ENCODE results near the gene FBXO24. TPM values are rescaled to one million over a fixed set of nuclear protein-coding genes. Genes with fewer than 3 reads are reported as not detected.

Gene FBXO24
- total and polyA plus RNA-seq, 9 of the 15 experiments (the other 6 are each of a cell fraction or from before 2014, with no cell fraction given) = 0.17 to 0.95 (median 0.50) TPM

GRCh38 chr7:100585511-100586265 is 440 bp upstream of the FBXO24 start, which contains the start of gene LRCH4 (continued):
- no peak for TF ChIP-seq E4F1 (CRISPR knock-in tag; IDR thresholded peaks at IDR 0.05; ENCODE audit: borderline replicate concordance)
- TF ChIP-seq CBX2 (IDR thresholded peaks at IDR 0.05; ENCODE audit: insufficient read depth, low read length, poor library complexity, severe bottlenecking) = no peak
- TF ChIP-seq PRDM10 (IDR thresholded peaks at IDR 0.05; ENCODE audit: partially characterized antibody) = no peak
- peak; percentile 10; the same call in 1 of the 2 replicates for TF ChIP-seq DPF2 (IDR thresholded peaks at IDR 0.05)
- TF ChIP-seq FOS (IDR thresholded peaks at IDR 0.05; ENCODE audit: extremely low read depth, insufficient read length) = no peak
- peak; percentile 10; the same call in 1 of the 2 replicates for TF ChIP-seq LEF1 (IDR thresholded peaks at IDR 0.05)
- TF ChIP-seq ATF6 (CRISPR knock-in tag; IDR thresholded peaks at IDR 0.05) = peak; percentile 91; the same call in 1 of the 2 replicates
- no peak for TF ChIP-seq ELF4 (CRISPR knock-in tag; IDR thresholded peaks at IDR 0.05)
- TF ChIP-seq NFE2L1 (tag; IDR thresholded peaks at IDR 0.05; ENCODE audit: borderline replicate concordance, low read depth) = no peak
- peak in 1 of 2 experiments; percentile 91; a peak in 2 of 4 replicates for TF ChIP-seq HDAC1 (IDR thresholded peaks at IDR 0.05)
- no peak for TF ChIP-seq SFPQ (IDR thresholded peaks at IDR 0.05; ENCODE audit: low read depth, low read length)
- TF ChIP-seq ZNF184 (CRISPR knock-in tag; IDR thresholded peaks at IDR 0.05) = no peak
- TF ChIP-seq NFIX (CRISPR knock-in tag; IDR thresholded peaks at IDR 0.05; ENCODE audit: low read depth) = no peak
- peak; percentile 43 for TF ChIP-seq RBBP5 (IDR thresholded peaks at IDR 0.05; ENCODE audit: borderline replicate concordance, insufficient read depth, low read length, poor library complexity, severe bottlenecking)
- peak in 1 of 2 experiments; percentile 67; a peak in 2 of 4 replicates for TF ChIP-seq SIN3A (IDR thresholded peaks at IDR 0.05; ENCODE audit: borderline replicate concordance in 2 of 2, control insufficient read depth in 1 of 2, low read depth in 2 of 2, low read length in 2 of 2)
